Endodermal cell (in vitro differentiated cells): ENCODE results near the gene WNT7B. TPM values are rescaled to one million over a fixed set of nuclear protein-coding genes. Genes with fewer than 3 reads are reported as not detected.

Experiments used
- DNase-seq: peaks from one replicate; pipeline ENCODE4 v3.0.0-alpha.2; 2017
- H3K27ac ChIP-seq: 2 replicates; pipeline ENCODE4 v1.5.1; 2013; ENCODE audit warnings: mild to moderate bottlenecking, low read depth, low read length, moderate library complexity
- H3K27me3 ChIP-seq: 2 replicates; pipeline ENCODE4 v1.6.1; 2013; ENCODE audit warnings: mild to moderate bottlenecking, low read length, moderate library complexity; ENCODE audit not compliant: insufficient read depth, control insufficient read depth, poor library complexity, severe bottlenecking
- H3K36me3 ChIP-seq: 2 replicates; pipeline ENCODE4 v1.7.0; 2013; ENCODE audit warnings: mild to moderate bottlenecking, low read length, moderate library complexity; ENCODE audit not compliant: control insufficient read depth, insufficient read depth
- H3K4me1 ChIP-seq: one replicate; pipeline ENCODE4 v1.7.0; 2013; ENCODE audit warnings: low read length; ENCODE audit not compliant: control insufficient read depth, insufficient read depth
- H3K4me3 ChIP-seq: 2 replicates; pipeline ENCODE4 v1.5.1; 2013; ENCODE audit warnings: mild to moderate bottlenecking, low read length, moderate library complexity
- H3K9ac ChIP-seq: 2 replicates; pipeline ENCODE4 v1.6.1; 2013; ENCODE audit warnings: mild to moderate bottlenecking, low read length, moderate library complexity; ENCODE audit not compliant: poor library complexity, severe bottlenecking; ENCODE audit errors: extremely low read depth
- H3K9me3 ChIP-seq: 2 replicates; pipeline ENCODE4 v1.6.1; 2013; ENCODE audit warnings: mild to moderate bottlenecking, low read length, moderate library complexity; ENCODE audit not compliant: control insufficient read depth
- H3K27ac Mint-ChIP-seq: 2 replicates; pipeline ENCODE4 v1.8.0; 2020; ENCODE audit warnings: mixed read lengths
- H3K27me3 Mint-ChIP-seq: 2 replicates; pipeline ENCODE4 v1.8.0; 2021; ENCODE audit warnings: mild to moderate bottlenecking, mixed read lengths; ENCODE audit not compliant: insufficient read depth
- H3K36me3 Mint-ChIP-seq: 2 replicates; pipeline ENCODE4 v1.8.0; 2020; ENCODE audit warnings: low read depth, mixed read lengths
- H3K4me1 Mint-ChIP-seq: 2 replicates; pipeline ENCODE4 v1.8.0; 2020; ENCODE audit warnings: mixed read lengths
- H3K4me3 Mint-ChIP-seq: 2 replicates; pipeline ENCODE4 v1.8.0; 2020; ENCODE audit warnings: mild to moderate bottlenecking, moderate library complexity, mixed read lengths
- H3K9me3 Mint-ChIP-seq: 2 replicates; pipeline ENCODE4 v1.8.0; 2020; ENCODE audit warnings: mild to moderate bottlenecking, mixed read lengths
- CTCF ChIP-seq: fragments of 200-600 bp; sonication (generic); conservative IDR thresholded peaks from 2 replicates; pipeline ENCODE4 v1.5.0; 2021; ENCODE audit warnings: antibody characterized with exemption, mild to moderate bottlenecking
- WGBS, 2 experiments: methylation state at CpG; one replicate each; pipeline versions ENCODE4 v1.1.5 to v1.1.7; 2013; ENCODE audit warnings: missing lambda C conversion rate in 2 of 2, mixed read lengths in 1 of 2; ENCODE audit not compliant: insufficient coverage in 1 of 2, insufficient read length in 1 of 2; 5-methylcytosine and 5-hydroxymethylcytosine counted together
- total RNA-seq, 2 donors: library from RNA; stranded (reverse); fragmentation: NEBNext Ultra II Directional in 1 of 2; extraction: Animal tissue kit (Norgen Biotek cat#: 25700) in 1 of 2; gene quantifications; 2 replicates in 1 of 2; 3 replicates in 1 of 2; pipeline ENCODE4 v1.2.1, GENCODE V29; 2021

Gene WNT7B
- total RNA-seq, 2 donors from 2014 or later = not detected

DNA sequence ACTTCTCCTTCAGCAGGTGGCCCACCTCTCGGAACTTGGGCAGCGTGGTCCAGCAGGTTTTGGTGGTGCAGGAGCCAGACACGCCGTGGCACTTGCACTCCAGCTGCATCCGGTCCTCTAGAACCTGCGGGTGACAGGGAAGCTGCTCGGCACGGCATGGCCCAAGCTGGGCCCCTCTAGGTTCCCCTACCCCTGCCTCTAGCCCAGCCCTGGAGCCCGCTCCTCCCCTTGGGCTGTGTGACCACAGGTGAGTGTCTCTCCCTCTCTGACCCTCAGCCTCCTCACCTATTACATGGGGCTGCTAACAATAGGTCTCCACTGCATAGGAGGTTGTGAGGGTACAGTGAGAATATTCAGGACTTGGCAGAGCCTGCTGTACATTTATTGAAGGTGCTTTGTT lies 53.8 kb downstream of the WNT7B start:
- no peak overlapping the region for H3K27ac Mint-ChIP-seq
- H3K27me3 ChIP-seq = no peaks in the 10 kb centered on the region
- 90 to 92% methylated on average over 8 to 9 of the region's 9 CpGs for WGBS, 2 experiments
- no peaks in the 10 kb centered on the region for H3K9me3 ChIP-seq
- no peaks in the 10 kb centered on the region for H3K36me3 Mint-ChIP-seq
- H3K27ac ChIP-seq = no peak overlapping the region
- no peaks in the 10 kb centered on the region for H3K27me3 Mint-ChIP-seq
- H3K9ac ChIP-seq = no peak overlapping the region
- H3K4me3 ChIP-seq = no peak overlapping the region
- DNase-seq = no peak
- TF ChIP-seq CTCF = no peak
- H3K9me3 Mint-ChIP-seq = no peaks in the 10 kb centered on the region
- H3K4me1 ChIP-seq = no peaks in the 10 kb centered on the region
- no peaks in the 10 kb centered on the region for H3K4me1 Mint-ChIP-seq
- no peak overlapping the region for H3K4me3 Mint-ChIP-seq
- no peaks in the 10 kb centered on the region for H3K36me3 ChIP-seq

DNA sequence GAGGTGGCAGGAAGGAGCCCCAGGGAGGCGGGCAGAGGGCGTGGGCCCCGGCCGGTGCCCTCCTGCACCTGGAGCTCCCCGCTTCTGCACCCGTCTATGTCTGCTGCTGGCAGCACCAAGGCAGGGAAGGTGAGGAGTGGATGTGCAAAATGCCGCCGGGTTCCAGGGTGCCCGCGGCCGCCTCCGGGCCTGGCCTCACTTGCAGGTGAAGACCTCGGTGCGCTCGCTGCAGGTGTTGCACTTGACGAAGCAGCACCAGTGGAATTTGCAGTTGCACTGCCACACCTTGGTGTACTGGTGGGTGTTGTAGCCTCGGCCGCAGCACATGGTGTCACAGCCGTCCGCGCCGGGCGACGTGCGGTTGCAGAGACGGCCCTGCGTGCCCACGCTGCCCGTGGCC lies 54.3 kb downstream of the WNT7B start:
- H3K27me3 Mint-ChIP-seq = no peaks in the 10 kb centered on the region
- no peak overlapping the region for H3K4me3 Mint-ChIP-seq
- H3K27me3 ChIP-seq = no peaks in the 10 kb centered on the region
- H3K36me3 Mint-ChIP-seq = no peaks in the 10 kb centered on the region
- no peak overlapping the region for H3K9ac ChIP-seq
- H3K27ac ChIP-seq = no peak overlapping the region
- no peak for TF ChIP-seq CTCF
- 92 to 96% methylated on average over 25 to 29 of the region's 29 CpGs for WGBS, 2 experiments
- H3K4me1 ChIP-seq = no peaks in the 10 kb centered on the region
- H3K36me3 ChIP-seq = no peaks in the 10 kb centered on the region
- H3K4me3 ChIP-seq = no peak overlapping the region
- H3K4me1 Mint-ChIP-seq = no peaks in the 10 kb centered on the region
- H3K9me3 ChIP-seq = no peaks in the 10 kb centered on the region
- no peaks in the 10 kb centered on the region for H3K9me3 Mint-ChIP-seq
- no peak for DNase-seq
- no peak overlapping the region for H3K27ac Mint-ChIP-seq

GRCh38 chr22:45922256-45922655 lies 54.7 kb downstream of the WNT7B start:
- no peaks in the 10 kb centered on the region for H3K4me1 Mint-ChIP-seq
- H3K27ac Mint-ChIP-seq = no peak overlapping the region
- no peaks in the 10 kb centered on the region for H3K27me3 Mint-ChIP-seq
- Histone ChIP-seq H3K4me3 (no peak overlapping the region), H3K9me3 (no peaks in the 10 kb centered on the region), H3K9ac (no peak overlapping the region), H3K27ac (no peak overlapping the region), H3K27me3 (no peaks in the 10 kb centered on the region), H3K36me3 (no peaks in the 10 kb centered on the region), H3K4me1 (no peaks in the 10 kb centered on the region)
- no peaks in the 10 kb centered on the region for H3K9me3 Mint-ChIP-seq
- no peak overlapping the region for H3K4me3 Mint-ChIP-seq
- H3K36me3 Mint-ChIP-seq = no peaks in the 10 kb centered on the region
- TF ChIP-seq CTCF = no peak
- 87 to 92% methylated on average over 7 to 15 of the region's 15 CpGs for WGBS, 2 experiments
- DNase-seq = no peak
